HEK293 (cell line): ENCODE results near the gene USP8.
"Not testable (repeated sequence)": the region's sequence is repeated elsewhere in the genome, so short reads cannot be mapped to it uniquely, and the experiment has no call there.

ENCODE experiments used
- CTCF ChIA-PET: fragments of 350-600 bp; formaldehyde crosslinking; extraction: SDS; loops from one replicate; lab custom pipeline; 2021; ENCODE audit warnings: antibody characterized with exemption; lab: Yijun Ruan, JAX
- POLR2A ChIA-PET: fragments of 300-600 bp; formaldehyde crosslinking; extraction: SDS; loops from one replicate; lab custom pipeline; 2020; ENCODE audit warnings: antibody characterized with exemption, inconsistent platforms; lab: Yijun Ruan, JAX
- H3K27ac ChIP-seq: fragments of 200-500 bp; sonication (Bioruptor generic); 2 replicates; pipeline ENCODE4 v1.5.1; 2014; ENCODE audit warnings: low read depth, low read length, control low read depth, inconsistent platforms; ENCODE audit errors: extremely low read depth
- H3K36me3 ChIP-seq, 2 experiments: fragments of 200-500 bp in 1 of 2; sonication (Bioruptor generic) in 1 of 2; 1 replicate in 1 of 2; 2 replicates in 1 of 2; pipeline ENCODE4 v1.5.1; 2014 to 2017; ENCODE audit warnings: inconsistent platforms in 2 of 2, low read length in 2 of 2; ENCODE audit not compliant: control insufficient read depth in 2 of 2, insufficient read depth in 1 of 2
- H3K4me1 ChIP-seq: fragments of 200-500 bp; sonication (Bioruptor generic); 2 replicates; pipeline ENCODE4 v1.5.1; 2014; ENCODE audit warnings: mild to moderate bottlenecking, low read length, inconsistent platforms; ENCODE audit not compliant: control insufficient read depth, insufficient read depth
- H3K4me3 ChIP-seq: 2 replicates; pipeline ENCODE4 v1.5.1; 2011; ENCODE audit warnings: low read depth, mild to moderate bottlenecking, control low read depth, low read length, moderate library complexity
- H3K9me3 ChIP-seq: fragments of 200-500 bp; sonication (Bioruptor generic); 2 replicates; pipeline ENCODE4 v1.5.1; 2014; ENCODE audit warnings: low read depth, low read length, inconsistent platforms; ENCODE audit not compliant: control insufficient read depth, insufficient read depth
- CTCF ChIP-seq: fragments of 450-650 bp; formaldehyde crosslinking; IDR thresholded peaks from 2 replicates; pipeline ENCODE4 v1.5.1; 2016; ENCODE audit warnings: missing biosample characterization, missing genetic modification characterization
- HOXA7 ChIP-seq: sonication (generic); formaldehyde crosslinking; IDR thresholded peaks from 2 replicates; pipeline ENCODE4 v1.8.1; 2022; ENCODE audit warnings: missing genetic modification reagents, borderline replicate concordance
- OSR2 ChIP-seq: fragments of 450-650 bp; formaldehyde crosslinking; IDR thresholded peaks from 2 replicates; pipeline ENCODE4 v1.5.1; 2016; ENCODE audit warnings: missing biosample characterization, missing genetic modification characterization
- REPIN1 ChIP-seq: fragments of 450-650 bp; formaldehyde crosslinking; IDR thresholded peaks from 2 replicates; pipeline ENCODE4 v1.5.1; 2017; ENCODE audit warnings: missing biosample characterization, missing genetic modification characterization, low read depth
- SCRT2 ChIP-seq: fragments of 450-650 bp; formaldehyde crosslinking; IDR thresholded peaks from 2 replicates; pipeline ENCODE4 v1.5.1; 2016; ENCODE audit warnings: missing biosample characterization, missing genetic modification characterization
- ZBTB7A ChIP-seq: fragments of 450-650 bp; formaldehyde crosslinking; IDR thresholded peaks from 2 replicates; pipeline ENCODE4 v1.5.1; 2016; ENCODE audit warnings: low read depth, missing biosample characterization, missing genetic modification characterization
- ZEB2 ChIP-seq: fragments of 450-650 bp; formaldehyde crosslinking; IDR thresholded peaks from 2 replicates; pipeline ENCODE4 v1.5.1; 2016; ENCODE audit warnings: missing biosample characterization, missing genetic modification characterization
- ZNF133 ChIP-seq: fragments of 450-650 bp; formaldehyde crosslinking; IDR thresholded peaks from 2 replicates; pipeline ENCODE4 v1.5.1; 2016; ENCODE audit warnings: missing biosample characterization, missing genetic modification characterization
- ZNF302 ChIP-seq: fragments of 450-650 bp; formaldehyde crosslinking; IDR thresholded peaks from 2 replicates; pipeline ENCODE4 v1.5.1; 2016; ENCODE audit warnings: missing biosample characterization, missing genetic modification characterization, low read depth
- ZNF394 ChIP-seq: fragments of 450-650 bp; formaldehyde crosslinking; IDR thresholded peaks from 2 replicates; pipeline ENCODE4 v1.5.1; 2016; ENCODE audit warnings: missing biosample characterization, missing genetic modification characterization, mild to moderate bottlenecking, moderate library complexity, borderline replicate concordance
- ZNF398 ChIP-seq: fragments of 450-650 bp; formaldehyde crosslinking; IDR thresholded peaks from 2 replicates; pipeline ENCODE4 v1.5.1; 2017; ENCODE audit warnings: missing biosample characterization, missing genetic modification characterization
- ZNF423 ChIP-seq: fragments of 450-650 bp; formaldehyde crosslinking; IDR thresholded peaks from 2 replicates; pipeline ENCODE4 v1.5.1; 2016; ENCODE audit warnings: missing biosample characterization, missing genetic modification characterization
- ZNF514 ChIP-seq: fragments of 450-650 bp; formaldehyde crosslinking; IDR thresholded peaks from 2 replicates; pipeline ENCODE4 v1.5.1; 2016; ENCODE audit warnings: missing biosample characterization, missing genetic modification characterization
- ZNF623 ChIP-seq: fragments of 450-650 bp; formaldehyde crosslinking; IDR thresholded peaks from 2 replicates; pipeline ENCODE4 v1.5.1; 2016; ENCODE audit warnings: missing biosample characterization, missing genetic modification characterization
- ZNF624 ChIP-seq: fragments of 450-650 bp; formaldehyde crosslinking; IDR thresholded peaks from 2 replicates; pipeline ENCODE4 v1.5.1; 2017; ENCODE audit warnings: missing biosample characterization, missing genetic modification characterization
- ZNF76 ChIP-seq: fragments of 450-650 bp; formaldehyde crosslinking; IDR thresholded peaks from 2 replicates; pipeline ENCODE4; 2016; ENCODE audit warnings: low read depth, missing biosample characterization, missing genetic modification characterization, borderline replicate concordance
- ZSCAN4 ChIP-seq: fragments of 450-650 bp; formaldehyde crosslinking; IDR thresholded peaks from 2 replicates; pipeline ENCODE4 v1.5.1; 2017; ENCODE audit warnings: missing biosample characterization, missing genetic modification characterization
- TF ChIP-seq, protein P1 (sequence below): fragments of 450-650 bp; formaldehyde crosslinking; IDR thresholded peaks from 2 replicates; pipeline ENCODE4 v1.5.0; 2017; ENCODE audit warnings: missing biosample characterization, missing genetic modification characterization, borderline replicate concordance

USP8 gene

DNA sequence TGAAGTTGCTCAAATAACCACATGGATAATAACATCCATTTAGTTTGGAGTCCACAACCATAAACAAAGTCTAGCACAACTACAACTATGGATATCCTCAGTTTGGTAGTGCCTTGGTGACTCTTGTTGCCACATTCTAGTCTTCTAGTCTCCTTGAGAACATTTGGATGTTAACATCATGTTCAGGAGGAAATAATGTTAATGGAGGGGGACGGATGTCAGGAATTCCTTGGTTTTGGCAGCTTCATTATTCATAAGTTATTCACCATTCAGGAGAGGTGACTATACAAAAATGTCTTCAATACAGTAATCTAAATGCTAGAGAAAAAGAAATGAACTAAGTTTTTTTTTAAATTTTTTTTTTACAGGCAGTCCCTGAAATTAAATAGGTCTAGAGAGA, 42.8 kb upstream of the USP8 start:
- POLR2A ChIA-PET, result no interaction called here
- Histone ChIP-seq H3K9me3 (no peaks in the 10 kb centered on the region), H3K36me3 (no peaks in the 10 kb centered on the region), H3K4me1 (no peaks in the 10 kb centered on the region), H3K27ac (no peak overlapping the region), H3K4me3 (no peak overlapping the region)
- CTCF ChIA-PET, result no interaction called here
- TF ChIP-seq CTCF (tag by site-specific recombination) (no peak), HOXA7 (no peak), ZNF423 (tag by site-specific recombination) (no peak), ZNF623 (tag by site-specific recombination) (no peak), ZEB2 (tag by site-specific recombination) (no peak), ZNF133 (tag by site-specific recombination) (no peak), ZNF514 (tag by site-specific recombination) (no peak), ZNF76 (tag by site-specific recombination) (no peak), ZBTB7A (tag by site-specific recombination) (no peak), OSR2 (tag by site-specific recombination) (no peak), ZSCAN4 (tag by site-specific recombination) (no peak)

DNA sequence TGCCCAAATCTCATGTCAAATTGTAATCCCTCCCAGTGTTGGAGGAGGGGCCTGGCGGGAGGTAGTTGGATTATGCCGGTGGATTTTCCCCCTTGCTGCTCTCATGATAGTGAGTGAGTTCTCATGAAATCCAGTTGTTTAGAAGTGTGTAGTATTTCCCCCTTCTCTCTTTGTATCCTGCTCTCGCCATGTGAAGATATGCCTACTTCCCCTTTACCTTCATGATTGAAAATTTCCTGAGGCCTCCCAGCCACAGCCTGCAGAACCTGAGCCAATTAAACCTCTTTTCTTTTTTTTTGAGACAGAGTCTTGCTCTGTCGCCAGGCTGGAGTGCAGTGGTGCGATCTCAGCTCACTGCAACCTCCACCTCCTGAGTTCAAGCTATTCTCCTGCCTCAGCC, 41.8 kb upstream of the USP8 start:
- H3K4me1 ChIP-seq, H3K36me3 ChIP-seq, H3K4me3 ChIP-seq, POLR2A ChIA-PET, H3K9me3 ChIP-seq, H3K27ac ChIP-seq: not testable (repeated sequence)
- CTCF ChIA-PET, result interaction anchor here (0.6 kb wide), 1 partner anchor 102 kb away, joined by 3 read pairs; no protein-coding TSS in a partner anchor

GRCh38 chr15:50390554-50391264, 33.5 kb upstream of the USP8 start:
- H3K27ac ChIP-seq, result no peak overlapping the region
- no peaks in the 10 kb centered on the region for H3K9me3 ChIP-seq
- TF ChIP-seq, protein P1, sequence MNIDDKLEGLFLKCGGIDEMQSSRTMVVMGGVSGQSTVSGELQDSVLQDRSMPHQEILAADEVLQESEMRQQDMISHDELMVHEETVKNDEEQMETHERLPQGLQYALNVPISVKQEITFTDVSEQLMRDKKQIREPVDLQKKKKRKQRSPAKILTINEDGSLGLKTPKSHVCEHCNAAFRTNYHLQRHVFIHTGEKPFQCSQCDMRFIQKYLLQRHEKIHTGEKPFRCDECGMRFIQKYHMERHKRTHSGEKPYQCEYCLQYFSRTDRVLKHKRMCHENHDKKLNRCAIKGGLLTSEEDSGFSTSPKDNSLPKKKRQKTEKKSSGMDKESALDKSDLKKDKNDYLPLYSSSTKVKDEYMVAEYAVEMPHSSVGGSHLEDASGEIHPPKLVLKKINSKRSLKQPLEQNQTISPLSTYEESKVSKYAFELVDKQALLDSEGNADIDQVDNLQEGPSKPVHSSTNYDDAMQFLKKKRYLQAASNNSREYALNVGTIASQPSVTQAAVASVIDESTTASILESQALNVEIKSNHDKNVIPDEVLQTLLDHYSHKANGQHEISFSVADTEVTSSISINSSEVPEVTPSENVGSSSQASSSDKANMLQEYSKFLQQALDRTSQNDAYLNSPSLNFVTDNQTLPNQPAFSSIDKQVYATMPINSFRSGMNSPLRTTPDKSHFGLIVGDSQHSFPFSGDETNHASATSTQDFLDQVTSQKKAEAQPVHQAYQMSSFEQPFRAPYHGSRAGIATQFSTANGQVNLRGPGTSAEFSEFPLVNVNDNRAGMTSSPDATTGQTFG (tag by site-specific recombination), result no peak
- TF ChIP-seq ZNF624 (tag by site-specific recombination) (no peak), SCRT2 (no peak), ZNF394 (tag by site-specific recombination) (no peak), ZNF302 (tag by site-specific recombination) (no peak), REPIN1 (tag by site-specific recombination) (no peak), ZNF398 (no peak)
- CTCF ChIA-PET, result interaction anchor here (0.7 kb wide), 1 partner anchor 1208 kb away, joined by 3 read pairs; no protein-coding TSS in a partner anchor
- no peaks in the 10 kb centered on the region for H3K36me3 ChIP-seq
- POLR2A ChIA-PET, result interaction anchor here (1.0 kb wide), 1 partner anchor 36 kb away, joined by 3 read pairs; the partner anchor contains the start of gene GABPB1
- no peak overlapping the region for H3K4me3 ChIP-seq
- H3K4me1 ChIP-seq, result no peaks in the 10 kb centered on the region

- H3K4me3 ChIP-seq, H3K27ac ChIP-seq, H3K4me1 ChIP-seq, CTCF ChIA-PET, H3K9me3 ChIP-seq, H3K36me3 ChIP-seq: not testable (repeated sequence)
- POLR2A ChIA-PET, result interaction anchor here (1.0 kb wide), 1 partner anchor 37 kb away, joined by 3 read pairs; the partner anchor contains the start of gene GABPB1
Measured at GRCh38 chr15:50391561-50391960, 32.6 kb upstream of the USP8 start.
